GM23338 (cell line): ENCODE results near the gene TNPO3. TPM values are rescaled to one million over a fixed set of nuclear protein-coding genes. Genes with fewer than 3 reads are reported as not detected.

Experiments used
- ATAC-seq: fragments of 200-7000 bp; cut with Tn5 transposase; 3 replicates; pipeline ENCODE4 v1.9.1; 2020
- DNase-seq: peaks from one replicate; pipeline ENCODE4 v3.0.0-alpha.2; 2015; ENCODE audit warnings: low spot score
- H2AFZ ChIP-seq: fragments of 200-600 bp; sonication (generic); 2 replicates; pipeline ENCODE4 v1.8.0; 2016; ENCODE audit warnings: antibody characterized with exemption, mild to moderate bottlenecking, moderate library complexity
- H3F3A ChIP-seq: fragments of 200-600 bp; sonication (generic); replicated peaks from 2 replicates; pipeline ENCODE4 v1.8.0; 2017; ENCODE audit warnings: antibody characterized with exemption, mixed run types, low read depth
- H3K27ac ChIP-seq: fragments of 200-600 bp; sonication (generic); 2 replicates; pipeline ENCODE4 v1.6.1; 2016; ENCODE audit warnings: low read depth
- H3K27me3 ChIP-seq: fragments of 200-600 bp; sonication (generic); 2 replicates; pipeline ENCODE4 v1.8.0; 2016; ENCODE audit warnings: mild to moderate bottlenecking, mixed run types, moderate library complexity; ENCODE audit not compliant: insufficient read depth
- H3K36me3 ChIP-seq: fragments of 200-600 bp; sonication (generic); 2 replicates; pipeline ENCODE4 v1.8.0; 2016; ENCODE audit warnings: mild to moderate bottlenecking; ENCODE audit not compliant: insufficient read depth
- H3K4me1 ChIP-seq: fragments of 200-600 bp; sonication (generic); 2 replicates; pipeline ENCODE4 v1.8.0; 2016; ENCODE audit warnings: mild to moderate bottlenecking, moderate library complexity; ENCODE audit not compliant: insufficient read depth
- H3K4me2 ChIP-seq: fragments of 200-600 bp; sonication (generic); 2 replicates; pipeline ENCODE4 v1.7.1; 2017; ENCODE audit warnings: mixed run types
- H3K4me3 ChIP-seq: fragments of 200-600 bp; sonication (generic); 2 replicates; pipeline ENCODE4 v1.6.1; 2016; ENCODE audit warnings: mixed run types
- H3K79me2 ChIP-seq: fragments of 200-600 bp; sonication (generic); replicated peaks from 2 replicates; pipeline ENCODE4 v1.8.0; 2017; ENCODE audit warnings: mild to moderate bottlenecking; ENCODE audit not compliant: insufficient read depth
- H3K9me2 ChIP-seq: fragments of 200-600 bp; sonication (generic); 2 replicates; pipeline ENCODE4 v1.8.0; 2017; ENCODE audit not compliant: insufficient read depth
- H4K20me1 ChIP-seq: fragments of 200-600 bp; sonication (generic); replicated peaks from 2 replicates; pipeline ENCODE4 v1.8.0; 2017; ENCODE audit warnings: mild to moderate bottlenecking; ENCODE audit not compliant: insufficient read depth
- H3K27ac Mint-ChIP-seq: 2 replicates; pipeline ENCODE4 v1.8.0; 2020; ENCODE audit warnings: inconsistent platforms, mild to moderate bottlenecking, moderate library complexity, mixed read lengths
- H3K27me3 Mint-ChIP-seq: 3 replicates; pipeline ENCODE4 v1.8.0; 2022; ENCODE audit warnings: low read depth, mild to moderate bottlenecking, moderate library complexity, mixed read lengths, inconsistent platforms; ENCODE audit not compliant: insufficient read depth, poor library complexity
- H3K36me3 Mint-ChIP-seq: 3 replicates; pipeline ENCODE4 v1.8.0; 2021; ENCODE audit warnings: low read depth, mild to moderate bottlenecking, inconsistent platforms, moderate library complexity, mixed read lengths
- H3K4me1 Mint-ChIP-seq: 3 replicates; pipeline ENCODE4 v1.8.0; 2020; ENCODE audit warnings: mild to moderate bottlenecking, inconsistent platforms, mixed read lengths
- H3K4me3 Mint-ChIP-seq: 3 replicates; pipeline ENCODE4 v1.8.0; 2021; ENCODE audit warnings: moderate library complexity, mild to moderate bottlenecking, inconsistent platforms, mixed read lengths
- H3K9me3 Mint-ChIP-seq: 3 replicates; pipeline ENCODE4 v1.8.0; 2020; ENCODE audit warnings: moderate library complexity, mild to moderate bottlenecking, inconsistent platforms, mixed read lengths
- CTCF ChIP-seq, 2 experiments: fragments of 200-600 bp in 1 of 2; sonication (generic) in 1 of 2; conservative IDR thresholded peaks; 2 replicates each; pipeline versions ENCODE4 v1.5.1 to v1.6.1; 2016 to 2017; ENCODE audit warnings: antibody characterized with exemption in 2 of 2, low read depth in 2 of 2, mild to moderate bottlenecking in 2 of 2, moderate library complexity in 1 of 2
- POLR2AphosphoS5 ChIP-seq: IDR thresholded peaks from 2 replicates; pipeline ENCODE4 v1.6.1; 2016; ENCODE audit warnings: antibody characterized with exemption, low read depth
- ZNF114 ChIP-seq: fragments of 250-450 bp; sonication (Bioruptor Pico); IDR thresholded peaks from 2 replicates; pipeline ENCODE4 v1.5.0; 2020; ENCODE audit warnings: mild to moderate bottlenecking, moderate library complexity
- ZNF331 ChIP-seq: fragments of 250-450 bp; sonication (Bioruptor Pico); IDR thresholded peaks from 2 replicates; pipeline ENCODE4 v1.5.0; 2020; ENCODE audit warnings: low read depth, mild to moderate bottlenecking, moderate library complexity
- ZNF462 ChIP-seq: fragments of 250-450 bp; sonication (Bioruptor Pico); IDR thresholded peaks from 2 replicates; pipeline ENCODE4 v1.5.0; 2020; ENCODE audit warnings: mild to moderate bottlenecking, moderate library complexity
- polyA plus RNA-seq: library from polyadenylated mRNA; unstranded; fragments of >200 nt; fragmentation: Nextera tagmentation; extraction: Ambion mirVana; gene quantifications from 2 replicates; pipeline ENCODE4 v1.2.1, GENCODE V29; 2016
- total RNA-seq: library from RNA; depleted of rRNA; stranded (reverse); fragments of >200 nt; shearing (Covaris generic); gene quantifications from 2 replicates; pipeline ENCODE4 v1.2.3, GENCODE V29; 2014

The TNPO3 gene
- total and polyA plus RNA-seq, 2 experiments from 2014 or later = 38.2 to 127 TPM

GRCh38 chr7:128924707-128925588 is 130.0 kb downstream of the TNPO3 start:
- Histone ChIP-seq H3K4me3 (no peak overlapping the region), H3K9me2 (no peaks in the 10 kb centered on the region), H4K20me1 (no peaks in the 10 kb centered on the region), H3K36me3 (no peaks in the 10 kb centered on the region), H3F3A (no peaks in the 10 kb centered on the region), H3K27me3 (0 out of 2 replicates have a peak, but pooled peaks cover 1% of the 10 kb centered on the region), H3K79me2 (no peaks in the 10 kb centered on the region), H3K27ac (no peak overlapping the region), H2AFZ (no peak overlapping the region), H3K4me1 (no peaks in the 10 kb centered on the region; the same call in 1 of the 2 replicates), H3K4me2 (no peak overlapping the region)
- Mint-ChIP-seq H3K36me3 (no peaks in the 10 kb centered on the region; the same call in 2 of the 3 replicates), H3K4me3 (no peak overlapping the region), H3K9me3 (no peaks in the 10 kb centered on the region; the same call in 2 of the 3 replicates), H3K4me1 (peaks cover 16% of the 10 kb centered on the region), H3K27me3 (peaks cover 11% of the 10 kb centered on the region), H3K27ac (no peak overlapping the region)
- DNase-seq = no peak
- ATAC-seq = no peak
- TF ChIP-seq ZNF462 (CRISPR knock-in tag) = no peak
- no peak for TF ChIP-seq ZNF331 (CRISPR knock-in tag)
- TF ChIP-seq ZNF114 (CRISPR knock-in tag) = no peak
- no peak for TF ChIP-seq CTCF (conservative IDR thresholded peaks at IDR 0.05; ENCODE audit: low read depth in 2 of 2)
- no peak for TF ChIP-seq POLR2AphosphoS5
